HepG2 (cell line): ENCODE measurements around the gene PPIA. TPM values are rescaled to one million over a fixed set of nuclear protein-coding genes. Genes with fewer than 3 reads are reported as not detected.

ENCODE experiments used
- ATAC-seq: fragments of 200-7000 bp; cut with Tn5 transposase; 3 replicates; pipeline ENCODE4 v1.9.1; 2020; ENCODE audit warnings: mild to moderate bottlenecking, moderate library complexity
- BruUV-seq: library from RNA; stranded (reverse); fragments of 400-500 nt; replicated peaks from 2 replicates; lab custom pipeline; 2021; lab: Mats Ljungman, UMichigan
- CTCF ChIA-PET: fragments of 300-600 bp; formaldehyde crosslinking; extraction: SDS; loops from one replicate; lab custom pipeline; 2021; ENCODE audit warnings: low total read pairs, inconsistent platforms, low intra/inter-chr PET ratio; lab: Yijun Ruan, JAX
- POLR2A ChIA-PET: fragments of 350-600 bp; sonication (Branson Sonifier 250); formaldehyde crosslinking; loops from one replicate; lab custom pipeline; 2020; ENCODE audit warnings: antibody characterized with exemption, inconsistent platforms; lab: Yijun Ruan, JAX
- DNase-seq: peaks from one replicate; pipeline ENCODE4 v3.0.0-alpha.2; 2015; ENCODE audit warnings: low spot score
- FAIRE-seq: peaks from 3 replicates; lab custom pipeline; 2011; peaks lifted over from hg19 to GRCh38; lab: Jason Lieb, UNC
- H2AFZ ChIP-seq: one replicate; pipeline ENCODE4 v1.6.1; 2011; ENCODE audit warnings: low read length, inconsistent platforms
- H3K27ac ChIP-seq: fragments of 300-600 bp; 3 replicates; pipeline ENCODE4 v1.8.0; 2011; ENCODE audit warnings: mixed run types, mild to moderate bottlenecking, mixed read lengths, low read length, inconsistent platforms; ENCODE audit not compliant: insufficient read depth; ENCODE audit errors: extremely low read length
- H3K27me3 ChIP-seq, 2 experiments: fragments of 200-600 bp in 1 of 2; 2 replicates in 1 of 2; 3 replicates in 1 of 2; pipeline versions ENCODE4 v1.6.0 to v1.8.0; 2011; ENCODE audit warnings: low read length in 2 of 2, mild to moderate bottlenecking in 2 of 2, moderate library complexity in 2 of 2, inconsistent platforms in 1 of 2; ENCODE audit not compliant: insufficient read depth in 2 of 2, control insufficient read depth in 1 of 2
- H3K36me3 ChIP-seq, 2 experiments: fragments of 200-600 bp in 1 of 2; replicated peaks in 1 of 2; 2 replicates in 1 of 2; 3 replicates in 1 of 2; pipeline versions ENCODE4 v1.5.1 to v1.8.0; 2011; ENCODE audit warnings: low read length in 2 of 2, inconsistent platforms in 1 of 2; ENCODE audit not compliant: insufficient read depth in 2 of 2, control insufficient read depth in 1 of 2
- H3K4me1 ChIP-seq: 2 replicates; pipeline ENCODE4 v1.5.1; 2012; ENCODE audit warnings: low read length, inconsistent platforms; ENCODE audit not compliant: insufficient read depth
- H3K4me2 ChIP-seq: 2 replicates; pipeline ENCODE4 v1.6.0; 2011; ENCODE audit warnings: low read depth, low read length, inconsistent platforms
- H3K4me3 ChIP-seq, 3 experiments: fragments of 200-600 bp in 1 of 3; sonication (generic), shearing (Covaris generic) in 1 of 3; replicated peaks in 1 of 3; 2 replicates each; pipeline ENCODE4 v1.5.1; 2011 to 2016; ENCODE audit warnings: low read length in 3 of 3, inconsistent platforms in 2 of 3, low read depth in 2 of 3, mild to moderate bottlenecking in 2 of 3, control low read depth in 1 of 3, mixed read lengths in 1 of 3; ENCODE audit not compliant: insufficient read depth in 1 of 3
- H3K79me2 ChIP-seq: one replicate; pipeline ENCODE4 v1.6.1; 2011; ENCODE audit warnings: low read length, inconsistent platforms; ENCODE audit not compliant: insufficient read depth
- H3K9ac ChIP-seq: 2 replicates; pipeline ENCODE4 v1.6.0; 2011; ENCODE audit warnings: mild to moderate bottlenecking, low read depth, low read length, inconsistent platforms; ENCODE audit not compliant: insufficient read depth
- H3K9me3 ChIP-seq: 2 replicates; pipeline ENCODE4 v1.5.1; 2012; ENCODE audit warnings: mild to moderate bottlenecking, low read length
- H4K20me1 ChIP-seq: 2 replicates; pipeline ENCODE4 v1.6.0; 2011; ENCODE audit warnings: inconsistent platforms, mild to moderate bottlenecking, low read length, moderate library complexity; ENCODE audit not compliant: insufficient read depth
- CTCF ChIP-seq: sonication (generic); formaldehyde crosslinking; IDR thresholded peaks from 2 replicates; pipeline ENCODE4 v1.5.0; 2020; ENCODE audit warnings: mild to moderate bottlenecking, missing genetic modification reagents, moderate library complexity
- KDM5B ChIP-seq: sonication (generic); formaldehyde crosslinking; IDR thresholded peaks from 2 replicates; pipeline ENCODE4 v1.4.0; 2020; ENCODE audit warnings: missing genetic modification reagents, mild to moderate bottlenecking, borderline replicate concordance
- STAG1 ChIP-seq: sonication (generic); formaldehyde crosslinking; IDR thresholded peaks from 2 replicates; pipeline ENCODE4 v1.4.0; 2020; ENCODE audit warnings: missing genetic modification reagents
- ZNF331 ChIP-seq: sonication (generic); formaldehyde crosslinking; IDR thresholded peaks from 2 replicates; pipeline ENCODE4 v1.4.0; 2020; ENCODE audit warnings: missing genetic modification reagents
- ZUFSP ChIP-seq: sonication (generic); formaldehyde crosslinking; IDR thresholded peaks from 2 replicates; pipeline ENCODE4 v1.9.0; 2021; ENCODE audit warnings: missing genetic modification reagents, mild to moderate bottlenecking, borderline replicate concordance
- WGBS: methylation state at CpG from one replicate; pipeline ENCODE4 v1.1.6; 2017; ENCODE audit warnings: low lambda C conversion rate; 5-methylcytosine and 5-hydroxymethylcytosine counted together
- in situ Hi-C: cut with HindIII; loops from 2 replicates; pipeline ENCODE4 v1.10.0; 2017; ENCODE audit warnings: low pct_unique_long_range_greater_than_20kb; ENCODE audit not compliant: extremely low pct_ligation_motif_present
- intact Hi-C: fragments of 100-400 bp; cut with micrococcal nuclease; formaldehyde crosslinking; loops from one replicate; pipeline ENCODE4 v1.10.0; 2022; ENCODE audit not compliant: unreplicated experiment
- polyA plus RNA-seq, 8 experiments: library from polyadenylated mRNA; depleted of rRNA in 3 of 8; stranded (reverse) in 7 of 8; unstranded in 1 of 8; fragments of >200 nt; fragmentation: Illumina TruSeq in 4 of 8; extraction: Trizol in 4 of 8; gene quantifications; 2 replicates each; pipeline versions ENCODE4 v1.2.1 to v1.2.3, GENCODE V29; 2011 to 2016; ENCODE audit warnings: low read depth in 4 of 8, missing spikeins in 1 of 8, mixed read lengths in 1 of 8; ENCODE audit not compliant: insufficient read depth in 1 of 8
- total RNA-seq, 5 experiments: library from RNA; depleted of rRNA; stranded (reverse); fragments of >200 nt; fragmentation: Illumina TruSeq; extraction: Trizol; gene quantifications; 2 replicates each; pipeline ENCODE4 v1.2.3, GENCODE V29; 2016; ENCODE audit warnings: low read depth in 1 of 5

Gene PPIA
- total and polyA plus RNA-seq, 2 of the 13 experiments (the other 11 are each of a cell fraction or from before 2014, with no cell fraction given), result 2,268 to 3,010 TPM

- no peak overlapping the region for H3K4me2 ChIP-seq
- no TSS peak for BruUV-seq
- in situ Hi-C loops (no loop called here), intact Hi-C loops (no loop called here)
- H3K9ac ChIP-seq, result no peak overlapping the region
- no peaks in the 10 kb centered on the region for H3K27me3 ChIP-seq
- no peaks in the 10 kb centered on the region for H3K36me3 ChIP-seq
- H3K27ac ChIP-seq, result no peak overlapping the region
- peaks cover 31% of the 10 kb centered on the region for H3K4me1 ChIP-seq
- ChIA-PET POLR2A (no interaction called here), CTCF (no interaction called here)
- no peak for FAIRE-seq
- H2AFZ ChIP-seq, result no peak overlapping the region
- TF ChIP-seq ZUFSP (CRISPR knock-in tag) (no peak), CTCF (CRISPR knock-in tag) (0 out of 2 replicates have a peak, but pooled peaks have one; percentile 23), STAG1 (CRISPR knock-in tag) (peak; percentile 26)
- H3K9me3 ChIP-seq, result no peaks in the 10 kb centered on the region
- 54% methylated on average over 2 of the region's 2 CpGs for WGBS
- ATAC-seq, result no peak
- no peak overlapping the region for H3K4me3 ChIP-seq
- H3K79me2 ChIP-seq, result no peaks in the 10 kb centered on the region
- no peak for DNase-seq
- H4K20me1 ChIP-seq, result no peaks in the 10 kb centered on the region
Measured at GRCh38 chr7:44814919-44815318, 18.4 kb downstream of the PPIA start.

GRCh38 chr7:44819292-44819691, 22.8 kb downstream of the PPIA start:
- Histone ChIP-seq H2AFZ (no peak overlapping the region), H3K9ac (no peak overlapping the region), H3K4me1 (peaks cover 11% of the 10 kb centered on the region; the same call in 1 of the 2 replicates), H3K79me2 (no peaks in the 10 kb centered on the region), H3K9me3 (no peaks in the 10 kb centered on the region), H3K27ac (no peak overlapping the region), H3K4me3 (no peak overlapping the region), H3K27me3 (no peaks in the 10 kb centered on the region), H3K36me3 (no peaks in the 10 kb centered on the region), H4K20me1 (no peaks in the 10 kb centered on the region), H3K4me2 (peak overlapping the region; percentile 12; the same call in 1 of the 2 replicates)
- ChIA-PET POLR2A (no interaction called here), CTCF (no interaction called here)
- TF ChIP-seq KDM5B (CRISPR knock-in tag) (no peak), ZNF331 (peak; percentile 78; the same call in 1 of the 2 replicates)
- FAIRE-seq (no peak), ATAC-seq (peak; percentile 61), DNase-seq (no peak)
- BruUV-seq, result no TSS peak
- 14% methylated on average over 1 of the region's 2 CpGs for WGBS
- in situ Hi-C loops (no loop called here), intact Hi-C loops (no loop called here)
